Hepatocyte (in vitro differentiated cells): ENCODE data around the gene ROR1.

Experiments
- EZH2 ChIP-seq: fragments of 200-600 bp; sonication (generic); IDR thresholded peaks from 2 replicates; pipeline ENCODE4 v1.6.1; 2016; ENCODE audit warnings: antibody characterized with exemption, mild to moderate bottlenecking, borderline replicate concordance
- TF ChIP-seq, protein P1 (sequence below): fragments of 200-600 bp; sonication (generic); IDR thresholded peaks from 2 replicates; pipeline ENCODE4 v1.5.1; 2016; ENCODE audit warnings: antibody characterized with exemption, mild to moderate bottlenecking; ENCODE audit not compliant: poor library complexity

DNA sequence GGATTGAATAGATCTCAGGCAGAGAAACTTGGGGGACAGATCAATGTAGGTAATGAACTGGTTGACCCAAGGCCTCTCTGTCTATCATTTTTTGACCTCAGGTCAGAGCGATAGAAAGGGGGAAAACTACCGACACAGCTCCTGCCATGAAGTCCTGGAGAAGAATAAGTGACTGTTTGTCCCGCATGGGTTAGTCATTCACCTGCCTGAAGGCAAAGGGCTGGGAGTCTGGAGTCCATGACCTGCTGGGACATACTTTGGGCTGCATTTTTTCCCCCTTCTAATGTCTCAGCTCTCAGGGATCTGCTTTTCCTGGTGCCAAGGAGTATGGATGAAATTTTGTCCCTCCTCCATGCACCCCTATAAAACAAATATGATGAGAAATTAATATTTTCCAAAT, 1.6 kb upstream of the ROR1 start:
- TF ChIP-seq, protein P1, sequence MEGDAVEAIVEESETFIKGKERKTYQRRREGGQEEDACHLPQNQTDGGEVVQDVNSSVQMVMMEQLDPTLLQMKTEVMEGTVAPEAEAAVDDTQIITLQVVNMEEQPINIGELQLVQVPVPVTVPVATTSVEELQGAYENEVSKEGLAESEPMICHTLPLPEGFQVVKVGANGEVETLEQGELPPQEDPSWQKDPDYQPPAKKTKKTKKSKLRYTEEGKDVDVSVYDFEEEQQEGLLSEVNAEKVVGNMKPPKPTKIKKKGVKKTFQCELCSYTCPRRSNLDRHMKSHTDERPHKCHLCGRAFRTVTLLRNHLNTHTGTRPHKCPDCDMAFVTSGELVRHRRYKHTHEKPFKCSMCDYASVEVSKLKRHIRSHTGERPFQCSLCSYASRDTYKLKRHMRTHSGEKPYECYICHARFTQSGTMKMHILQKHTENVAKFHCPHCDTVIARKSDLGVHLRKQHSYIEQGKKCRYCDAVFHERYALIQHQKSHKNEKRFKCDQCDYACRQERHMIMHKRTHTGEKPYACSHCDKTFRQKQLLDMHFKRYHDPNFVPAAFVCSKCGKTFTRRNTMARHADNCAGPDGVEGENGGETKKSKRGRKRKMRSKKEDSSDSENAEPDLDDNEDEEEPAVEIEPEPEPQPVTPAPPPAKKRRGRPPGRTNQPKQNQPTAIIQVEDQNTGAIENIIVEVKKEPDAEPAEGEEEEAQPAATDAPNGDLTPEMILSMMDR, result no peak
- no peak for TF ChIP-seq EZH2
